Suppressor macrophage (primary cell): ENCODE results near the gene INPP5B.
A peak's percentile ranks its signal among the peaks of the same experiment; 100 is the strongest.

ENCODE experiments used
- DNase-seq, 4 experiments: peaks; one replicate each; pipeline ENCODE4 v3.0.0-alpha.2; 2020 to 2022

Gene INPP5B

DNA sequence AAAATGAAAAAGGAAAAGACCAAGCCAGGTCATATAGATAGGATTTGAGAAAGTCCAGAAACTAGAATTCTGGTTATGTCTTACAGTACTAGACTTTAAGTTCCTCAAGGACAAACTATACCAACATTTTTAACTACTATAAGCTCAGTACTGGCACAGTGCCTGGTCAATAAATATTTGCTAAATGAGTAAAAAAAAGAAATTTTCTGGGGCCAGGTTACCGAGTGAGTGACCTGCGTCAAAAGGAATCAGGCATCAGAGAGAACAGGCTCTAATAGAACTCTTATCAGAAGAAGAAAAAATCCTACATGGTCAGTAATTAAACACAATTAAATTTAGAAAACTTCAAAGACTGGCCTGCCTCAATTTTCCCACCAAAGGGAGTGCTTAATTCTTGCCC lies 115.0 kb downstream of the INPP5B start:
- no peak for DNase-seq

- no peak for DNase-seq
These were observed 115.7 kb downstream of the INPP5B start for GRCh38 chr1:37831109-37831508.

DNA sequence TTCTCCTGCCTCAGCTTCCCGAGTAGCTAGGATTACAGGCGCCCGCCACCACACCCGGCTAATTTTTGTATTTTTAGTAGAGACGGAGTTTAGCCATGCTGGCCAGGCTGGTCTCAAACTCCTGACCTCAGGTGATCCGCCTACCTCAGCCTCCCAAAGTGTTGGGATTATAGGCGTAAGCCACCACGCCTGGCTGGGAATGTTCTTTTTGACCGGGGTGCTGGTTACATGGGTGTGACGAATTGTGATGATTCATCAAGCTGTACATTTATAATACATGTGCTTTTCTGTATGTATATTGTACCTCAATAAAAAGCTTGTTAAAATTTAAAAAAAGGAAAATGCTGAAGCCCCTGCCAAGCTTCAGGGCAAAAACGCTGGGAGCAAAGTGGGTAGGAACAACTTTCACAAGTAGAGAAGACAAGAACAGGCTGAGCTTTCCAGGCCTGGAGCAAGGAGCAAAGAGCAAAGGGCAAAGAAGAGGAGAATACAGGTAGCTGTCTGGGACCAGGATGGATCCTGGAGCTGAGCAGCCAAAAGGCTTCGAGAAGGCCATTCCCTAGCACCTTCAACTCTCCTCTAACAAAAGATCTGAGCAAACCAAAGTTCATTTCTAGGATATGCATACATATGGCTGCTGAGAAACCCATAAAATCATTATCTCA lies 118.3 kb downstream of the INPP5B start:
- DNase-seq, result no peak

- peak; percentile 54 to 81 (median 74) for DNase-seq
These were observed 121.3 kb downstream of the INPP5B start for GRCh38 chr1:37825506-37825905.

DNA sequence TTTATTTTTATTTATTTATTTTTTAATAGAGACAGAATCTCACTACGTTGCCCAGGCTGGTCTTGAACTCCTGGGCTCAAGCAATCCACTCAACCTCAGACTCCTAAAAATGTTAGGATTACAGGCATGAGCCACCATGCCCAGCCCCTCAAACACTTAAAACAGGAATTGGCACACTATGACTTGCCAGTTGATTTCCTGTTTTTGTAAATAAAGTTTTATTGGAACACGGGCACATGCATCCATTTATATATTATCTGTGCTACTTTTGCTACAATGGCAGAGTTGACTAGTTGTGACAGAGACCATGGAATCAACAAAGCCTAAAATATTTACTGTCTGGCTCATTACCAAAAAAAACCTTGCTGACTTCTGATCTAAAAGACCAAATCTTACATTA lies 122.9 kb downstream of the INPP5B start:
- peak in 2 of 4 experiments; percentile 24 to 51 for DNase-seq

- peak in 3 of 4 experiments; percentile 59 to 74 (median 63) for DNase-seq
These were observed 123.7 kb downstream of the INPP5B start for GRCh38 chr1:37822906-37823815.

- peak in 3 of 4 experiments; percentile 36 to 56 (median 47) for DNase-seq
These were observed 125.4 kb downstream of the INPP5B start for GRCh38 chr1:37821481-37821880.

GRCh38 chr1:37817481-37817880 lies 129.4 kb downstream of the INPP5B start:
- DNase-seq, result no peak

DNA sequence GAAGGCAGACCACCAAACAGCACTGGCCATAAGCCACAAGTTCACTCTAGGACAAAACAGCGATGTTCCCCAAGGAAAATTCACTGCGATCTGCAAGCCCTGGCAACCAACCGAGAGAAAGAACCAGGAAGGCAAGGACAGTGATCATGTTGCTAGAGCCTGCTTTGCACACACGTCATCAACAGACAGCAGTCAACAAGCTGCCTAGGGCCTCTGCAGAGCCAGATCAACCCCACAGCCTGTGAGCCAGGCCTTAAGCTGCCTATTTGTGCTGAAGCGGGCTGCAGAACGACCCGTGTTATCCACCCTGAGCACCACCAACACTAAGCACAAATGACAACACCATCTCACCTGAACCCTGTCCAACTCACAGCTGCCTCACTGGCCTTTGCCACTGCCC lies 132.6 kb downstream of the INPP5B start:
- no peak for DNase-seq

DNA sequence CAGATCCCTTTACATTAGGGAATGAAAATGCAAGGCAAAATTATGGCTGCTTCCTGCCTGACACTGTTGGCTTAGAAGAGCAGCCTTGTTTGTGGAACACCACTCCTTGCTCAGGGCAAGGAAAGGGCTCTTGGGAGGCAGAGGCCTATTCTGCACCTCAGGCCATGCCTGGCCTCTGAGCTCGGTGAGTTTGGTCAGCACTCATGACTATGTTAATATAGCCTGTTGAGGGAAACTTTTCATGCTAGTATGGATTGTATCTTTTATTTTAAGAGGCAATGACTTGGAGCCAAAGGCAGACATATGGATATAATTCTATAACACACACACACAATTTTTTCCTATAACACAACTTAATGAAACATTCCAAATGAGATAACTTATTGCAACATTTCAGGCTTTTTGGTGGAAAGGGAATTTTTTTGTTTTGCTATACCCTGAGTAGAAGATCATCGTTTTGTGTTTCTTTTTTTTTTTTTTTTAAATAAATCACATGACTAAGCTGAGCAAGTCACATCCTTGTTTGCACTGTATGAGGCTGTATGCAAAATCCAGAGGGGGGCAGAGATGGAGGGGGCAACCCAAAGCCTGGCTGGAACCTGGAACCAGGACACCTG lies 133.2 kb downstream of the INPP5B start:
- no peak for DNase-seq

DNA sequence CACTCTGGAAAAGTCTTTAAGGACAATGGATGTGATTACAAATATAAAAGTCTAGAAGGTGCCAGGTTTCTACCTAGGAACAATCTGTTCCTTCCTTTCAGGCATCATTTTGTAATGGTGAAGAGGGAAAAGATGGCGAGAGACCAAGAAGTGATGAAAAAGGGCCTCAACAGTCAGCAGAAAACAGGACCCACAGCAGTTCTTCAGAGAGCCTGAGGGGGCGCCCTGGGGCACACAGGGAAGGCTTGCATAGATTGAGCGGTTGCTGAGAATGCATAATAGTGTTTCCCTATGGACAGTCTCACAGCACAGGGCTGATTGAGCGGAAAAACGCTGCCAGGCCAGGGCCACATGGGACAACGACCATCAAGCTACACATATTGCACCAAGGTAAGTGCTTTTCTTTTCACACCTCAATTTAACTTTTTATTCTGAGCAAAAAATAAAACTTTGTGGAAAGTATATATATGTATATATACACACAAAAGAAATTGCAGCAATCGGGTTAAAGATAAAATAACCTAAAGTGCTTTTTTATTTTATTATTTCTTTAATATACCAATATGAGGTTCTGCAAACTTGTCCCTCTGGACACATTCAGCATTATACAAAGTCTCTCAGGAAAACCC lies 135.7 kb downstream of the INPP5B start:
- DNase-seq, result peak; percentile 85 to 88 (median 86)
